ENCODE results near the gene NEUROG3. TPM values are rescaled to one million over a fixed set of nuclear protein-coding genes. Genes with fewer than 3 reads are reported as not detected.

The NEUROG3 gene
- total and polyA plus RNA-seq, 2 of the 13 experiments (the other 11 are each of a cell fraction or from before 2014, with no cell fraction given), result not detected

- TF ChIP-seq ZHX1 (CRISPR knock-in tag; IDR thresholded peaks at IDR 0.05; ENCODE audit: low read depth) (no peak), ZNF282 (IDR thresholded peaks at IDR 0.05; ENCODE audit: partially characterized antibody) (no peak), TCF7L2 (IDR thresholded peaks at IDR 0.05; ENCODE audit: low read depth, low read length) (no peak), ZNF234 (CRISPR knock-in tag; conservative IDR thresholded peaks at IDR 0.05) (no peak), DNMT3B (CRISPR knock-in tag; conservative IDR thresholded peaks at IDR 0.05) (no peak), NR3C1 (CRISPR knock-in tag; IDR thresholded peaks at IDR 0.05) (no peak), ZNF674 (CRISPR knock-in tag; IDR thresholded peaks at IDR 0.05; ENCODE audit: low read depth) (no peak), FOXO1 (CRISPR knock-in tag; IDR thresholded peaks at IDR 0.05) (no peak)
These were observed 5.3 kb upstream of the NEUROG3 start (continued) for GRCh38 chr10:69578508-69578991.

GRCh38 chr10:69577268-69578232 is 4.3 kb upstream of the NEUROG3 start:
- Histone ChIP-seq H4K20me1 (ENCODE audit: insufficient read depth, low read length) (no peaks in the 10 kb centered on the region), H3K9ac (ENCODE audit: insufficient read depth, low read depth, low read length) (no peak overlapping the region), H3K79me2 (ENCODE audit: insufficient read depth, low read length) (no peaks in the 10 kb centered on the region), H3K4me3 (replicated peaks in 1 of 3; ENCODE audit: insufficient read depth in 1 of 3, low read depth in 2 of 3, low read length in 3 of 3) (no peak overlapping the region), H3K27me3 (ENCODE audit: control insufficient read depth in 1 of 2, insufficient read depth in 2 of 2, low read length in 2 of 2) (peaks cover 0 to 44% of the 10 kb centered on the region in 2 experiments; a peak in 3 of 5 replicates), H3K36me3 (replicated peaks in 1 of 2; ENCODE audit: control insufficient read depth in 1 of 2, insufficient read depth in 2 of 2, low read length in 2 of 2) (no peaks in the 10 kb centered on the region), H3K27ac (ENCODE audit: extremely low read length, insufficient read depth, low read length) (no peak overlapping the region), H3K4me1 (ENCODE audit: insufficient read depth, low read length) (no peaks in the 10 kb centered on the region), H2AFZ (ENCODE audit: low read length) (no peak overlapping the region), H3K4me2 (ENCODE audit: low read depth, low read length) (no peak overlapping the region), H3K9me3 (ENCODE audit: low read length) (no peaks in the 10 kb centered on the region)
- TF ChIP-seq HNF1B (CRISPR knock-in tag; IDR thresholded peaks at IDR 0.05) (no peak), HDAC6 (IDR thresholded peaks at IDR 0.05; ENCODE audit: low read depth, low read length) (peak; percentile 34; the same call in 1 of the 2 replicates), ZNF747 (CRISPR knock-in tag; IDR thresholded peaks at IDR 0.05; ENCODE audit: borderline replicate concordance) (no peak), ZNF782 (CRISPR knock-in tag; IDR thresholded peaks at IDR 0.05; ENCODE audit: borderline replicate concordance) (no peak), MLLT10 (CRISPR knock-in tag; IDR thresholded peaks at IDR 0.05) (no peak), ZNF563 (CRISPR knock-in tag; IDR thresholded peaks at IDR 0.05) (no peak)
- FAIRE-seq, result no peak
- ChIA-PET CTCF (ENCODE audit: low intra/inter-chr PET ratio, low total read pairs) (no interaction called here), POLR2A (no interaction called here)
- WGBS (ENCODE audit: low lambda C conversion rate), result 28% methylated on average over 19 of the region's 51 CpGs
- no peak for DNase-seq (ENCODE audit: low spot score)
- no TSS peak for BruUV-seq (replicated peaks)
- in situ Hi-C loops (cut with HindIII; ENCODE audit: extremely low pct_ligation_motif_present, low pct_unique_long_range_greater_than_20kb), result no loop called here
- intact Hi-C loops (cut with micrococcal nuclease; ENCODE audit: unreplicated experiment), result no loop called here
- ATAC-seq, result no peak
